Keratinocyte (primary cell): ENCODE measurements around the gene TMEM88.

Experiments used
- EZH2 ChIP-seq: IDR thresholded peaks from one replicate; pipeline ENCODE4 v1.6.1; 2012; ENCODE audit warnings: inconsistent platforms, mild to moderate bottlenecking, low read length, moderate library complexity
- TF ChIP-seq, protein P1 (sequence below), 3 experiments: IDR thresholded peaks in 1 of 3; conservative IDR thresholded peaks in 1 of 3; optimal IDR thresholded peaks in 1 of 3; 2 replicates in 2 of 3; 3 replicates in 1 of 3; pipeline versions ENCODE3 to v1.5.1; 2011; ENCODE audit warnings: low read length in 3 of 3, mild to moderate bottlenecking in 3 of 3, moderate library complexity in 2 of 3, control low read depth in 1 of 3, inconsistent platforms in 1 of 3; ENCODE audit not compliant: insufficient read depth in 2 of 3; ENCODE audit errors: extremely low read depth in 1 of 3

GRCh38 chr17:7817643-7817964, 37.3 kb upstream of the TMEM88 start:
- TF ChIP-seq, protein P1, sequence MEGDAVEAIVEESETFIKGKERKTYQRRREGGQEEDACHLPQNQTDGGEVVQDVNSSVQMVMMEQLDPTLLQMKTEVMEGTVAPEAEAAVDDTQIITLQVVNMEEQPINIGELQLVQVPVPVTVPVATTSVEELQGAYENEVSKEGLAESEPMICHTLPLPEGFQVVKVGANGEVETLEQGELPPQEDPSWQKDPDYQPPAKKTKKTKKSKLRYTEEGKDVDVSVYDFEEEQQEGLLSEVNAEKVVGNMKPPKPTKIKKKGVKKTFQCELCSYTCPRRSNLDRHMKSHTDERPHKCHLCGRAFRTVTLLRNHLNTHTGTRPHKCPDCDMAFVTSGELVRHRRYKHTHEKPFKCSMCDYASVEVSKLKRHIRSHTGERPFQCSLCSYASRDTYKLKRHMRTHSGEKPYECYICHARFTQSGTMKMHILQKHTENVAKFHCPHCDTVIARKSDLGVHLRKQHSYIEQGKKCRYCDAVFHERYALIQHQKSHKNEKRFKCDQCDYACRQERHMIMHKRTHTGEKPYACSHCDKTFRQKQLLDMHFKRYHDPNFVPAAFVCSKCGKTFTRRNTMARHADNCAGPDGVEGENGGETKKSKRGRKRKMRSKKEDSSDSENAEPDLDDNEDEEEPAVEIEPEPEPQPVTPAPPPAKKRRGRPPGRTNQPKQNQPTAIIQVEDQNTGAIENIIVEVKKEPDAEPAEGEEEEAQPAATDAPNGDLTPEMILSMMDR (optimal IDR thresholded peaks at IDR 0.05 in 1 of 3, IDR thresholded peaks at IDR 0.05 in 1 of 3, conservative IDR thresholded peaks at IDR 0.05 in 1 of 3; ENCODE audit: extremely low read depth in 1 of 3, insufficient read depth in 2 of 3, low read length in 3 of 3): no peak
- no peak for TF ChIP-seq EZH2
